Measurements from ENCODE around the gene CD55.

CD55 gene

GRCh38 chr1:207321079-207321789 is at the start of gene CD55:
TSS of gene CD55 (plus strand) at chr1:207321678. CDS start at chr1:207321766, 88 bp downstream.
- peak; percentile 99 for DNase-seq

- DNase-seq, result no peak
Observed at GRCh38 chr1:207274882-207275281, 46.6 kb upstream of the CD55 start.

- DNase-seq, result no peak
Observed at GRCh38 chr1:207276465-207276864, 45.0 kb upstream of the CD55 start.

- no peak for DNase-seq
Observed at GRCh38 chr1:207277241-207277640, 44.2 kb upstream of the CD55 start.

- no peak for DNase-seq
Observed at GRCh38 chr1:207279652-207280051, 41.8 kb upstream of the CD55 start.

- no peak for DNase-seq
Observed at GRCh38 chr1:207280706-207281105, 40.8 kb upstream of the CD55 start.

- no peak for DNase-seq
Observed at GRCh38 chr1:207282058-207282457, 39.4 kb upstream of the CD55 start.

- DNase-seq, result no peak
Observed at GRCh38 chr1:207282496-207283380, 38.7 kb upstream of the CD55 start.

- no peak for DNase-seq
Observed at GRCh38 chr1:207283421-207283820, 38.1 kb upstream of the CD55 start.

GRCh38 chr1:207284209-207284897 is 37.1 kb upstream of the CD55 start:
- no peak for DNase-seq

GRCh38 chr1:207286786-207287468 is 34.6 kb upstream of the CD55 start:
- no peak for DNase-seq

GRCh38 chr1:207288315-207288714 is 33.2 kb upstream of the CD55 start:
- DNase-seq, result no peak

- DNase-seq, result no peak
Observed at GRCh38 chr1:207289756-207290155, 31.7 kb upstream of the CD55 start.

- no peak for DNase-seq
Observed at GRCh38 chr1:207291723-207292122, 29.8 kb upstream of the CD55 start.

GRCh38 chr1:207298186-207298585 is 23.3 kb upstream of the CD55 start:
- no peak for DNase-seq

- DNase-seq, result no peak
Observed at GRCh38 chr1:207298636-207299398, 22.7 kb upstream of the CD55 start.

GRCh38 chr1:207300970-207301369 is 20.5 kb upstream of the CD55 start:
- DNase-seq, result no peak

- no peak for DNase-seq
Observed at GRCh38 chr1:207302618-207303393, 18.7 kb upstream of the CD55 start.

GRCh38 chr1:207304710-207305488 is 16.6 kb upstream of the CD55 start:
- DNase-seq, result no peak

- DNase-seq, result no peak
Observed at GRCh38 chr1:207305489-207305873, 16.0 kb upstream of the CD55 start.

GRCh38 chr1:207306023-207306422 is 15.5 kb upstream of the CD55 start:
- DNase-seq, result no peak
